ENCODE measurements around the gene TNFSF8.
A peak's percentile ranks its signal among the peaks of the same experiment; 100 is the strongest.

Gene TNFSF8

GRCh38 chr9:114887963-114888362 lies 42.4 kb downstream of the TNFSF8 start:
- DNase-seq (ENCODE audit: low read depth): no peak
- H3K4me3 ChIP-seq (ENCODE audit: low read depth, low read length): no peak overlapping the region
- TF ChIP-seq CTCF (conservative IDR thresholded peaks at IDR 0.05; ENCODE audit: low read depth, low read length): no peak

GRCh38 chr9:114884787-114885452 lies 45.5 kb downstream of the TNFSF8 start:
- TF ChIP-seq CTCF (conservative IDR thresholded peaks at IDR 0.05; ENCODE audit: low read depth, low read length): no peak
- no peak for DNase-seq (ENCODE audit: low read depth)
- H3K4me3 ChIP-seq (ENCODE audit: low read depth, low read length): no peak overlapping the region

GRCh38 chr9:114883709-114884108 lies 46.7 kb downstream of the TNFSF8 start:
- DNase-seq (ENCODE audit: low read depth): no peak
- no peak for TF ChIP-seq CTCF (conservative IDR thresholded peaks at IDR 0.05; ENCODE audit: low read depth, low read length)
- H3K4me3 ChIP-seq (ENCODE audit: low read depth, low read length): no peak overlapping the region

GRCh38 chr9:114880291-114880745 lies 50.1 kb downstream of the TNFSF8 start:
- no peak overlapping the region for H3K4me3 ChIP-seq (ENCODE audit: low read depth, low read length)
- peak; percentile 57 for DNase-seq (ENCODE audit: low read depth)
- no peak for TF ChIP-seq CTCF (conservative IDR thresholded peaks at IDR 0.05; ENCODE audit: low read depth, low read length)

- no peak overlapping the region for H3K4me3 ChIP-seq (ENCODE audit: low read depth, low read length)
- DNase-seq (ENCODE audit: low read depth): no peak
- TF ChIP-seq CTCF (conservative IDR thresholded peaks at IDR 0.05; ENCODE audit: low read depth, low read length): no peak
Observed at GRCh38 chr9:114878879-114879564, 51.4 kb downstream of the TNFSF8 start.

GRCh38 chr9:114869845-114870244 lies 60.5 kb downstream of the TNFSF8 start:
- peak; percentile 14 for DNase-seq (ENCODE audit: low read depth)
- TF ChIP-seq CTCF (conservative IDR thresholded peaks at IDR 0.05; ENCODE audit: low read depth, low read length): no peak
- H3K4me3 ChIP-seq (ENCODE audit: low read depth, low read length): no peak overlapping the region

- no peak for TF ChIP-seq CTCF (conservative IDR thresholded peaks at IDR 0.05; ENCODE audit: low read depth, low read length)
- H3K4me3 ChIP-seq (ENCODE audit: low read depth, low read length): no peak overlapping the region
- DNase-seq (ENCODE audit: low read depth): no peak
Observed at GRCh38 chr9:114869378-114869777, 61.0 kb downstream of the TNFSF8 start.

Data from choroid plexus epithelial cell (primary cell).